Measurements from ENCODE around the gene RNF151.

Gene RNF151

GRCh38 chr16:1973461-1974156, 7.0 kb downstream of the RNF151 start:
- Mint-ChIP-seq H3K27ac (no peak overlapping the region), H3K9me3 (no peaks in the 10 kb centered on the region), H3K4me1 (ENCODE audit: low read depth) (peaks cover 14% of the 10 kb centered on the region), H3K4me3 (peak overlapping the region; percentile 34), H3K27me3 (ENCODE audit: low read depth) (no peaks in the 10 kb centered on the region), H3K36me3 (ENCODE audit: low read depth) (peaks cover 9% of the 10 kb centered on the region)
- no peak for DNase-seq (ENCODE audit: low spot score)

GRCh38 chr16:1974157-1975070, 7.8 kb downstream of the RNF151 start:
- Mint-ChIP-seq H3K36me3 (ENCODE audit: low read depth) (peaks cover 9% of the 10 kb centered on the region), H3K27me3 (ENCODE audit: low read depth) (no peaks in the 10 kb centered on the region), H3K9me3 (no peaks in the 10 kb centered on the region), H3K27ac (no peak overlapping the region), H3K4me3 (no peak overlapping the region), H3K4me1 (ENCODE audit: low read depth) (peaks cover 14% of the 10 kb centered on the region)
- no peak for DNase-seq (ENCODE audit: low spot score)

- Mint-ChIP-seq H3K4me3 (no peak overlapping the region), H3K9me3 (no peaks in the 10 kb centered on the region), H3K4me1 (ENCODE audit: low read depth) (peaks cover 14% of the 10 kb centered on the region), H3K36me3 (ENCODE audit: low read depth) (peaks cover 9% of the 10 kb centered on the region), H3K27ac (no peak overlapping the region), H3K27me3 (ENCODE audit: low read depth) (peaks cover 5% of the 10 kb centered on the region)
- no peak for DNase-seq (ENCODE audit: low spot score)
These were observed 9.0 kb downstream of the RNF151 start for GRCh38 chr16:1975432-1976215.

GRCh38 chr16:1976216-1976520, 9.5 kb downstream of the RNF151 start:
- Mint-ChIP-seq H3K36me3 (ENCODE audit: low read depth) (peaks cover 9% of the 10 kb centered on the region), H3K27me3 (ENCODE audit: low read depth) (peaks cover 10% of the 10 kb centered on the region), H3K4me3 (no peak overlapping the region), H3K27ac (no peak overlapping the region), H3K4me1 (ENCODE audit: low read depth) (peaks cover 11% of the 10 kb centered on the region), H3K9me3 (no peaks in the 10 kb centered on the region)
- DNase-seq (ENCODE audit: low spot score) = no peak

GRCh38 chr16:1976951-1977874, 10.6 kb downstream of the RNF151 start:
- DNase-seq (ENCODE audit: low spot score) = no peak
- Mint-ChIP-seq H3K4me1 (ENCODE audit: low read depth) (peaks cover 8% of the 10 kb centered on the region), H3K4me3 (no peak overlapping the region), H3K36me3 (ENCODE audit: low read depth) (peaks cover 6% of the 10 kb centered on the region), H3K27me3 (ENCODE audit: low read depth) (peaks cover 19% of the 10 kb centered on the region), H3K9me3 (no peaks in the 10 kb centered on the region), H3K27ac (no peak overlapping the region)

- Mint-ChIP-seq H3K4me1 (ENCODE audit: low read depth) (peaks cover 5% of the 10 kb centered on the region), H3K36me3 (ENCODE audit: low read depth) (peaks cover 6% of the 10 kb centered on the region), H3K27ac (no peak overlapping the region), H3K9me3 (no peaks in the 10 kb centered on the region), H3K4me3 (no peak overlapping the region), H3K27me3 (ENCODE audit: low read depth) (peaks cover 25% of the 10 kb centered on the region)
- DNase-seq (ENCODE audit: low spot score) = no peak
These were observed 11.2 kb downstream of the RNF151 start for GRCh38 chr16:1977875-1978268.

- Mint-ChIP-seq H3K27ac (no peak overlapping the region), H3K27me3 (ENCODE audit: low read depth) (peaks cover 30% of the 10 kb centered on the region), H3K4me1 (ENCODE audit: low read depth) (peaks cover 4% of the 10 kb centered on the region), H3K9me3 (no peaks in the 10 kb centered on the region), H3K36me3 (ENCODE audit: low read depth) (peaks cover 6% of the 10 kb centered on the region), H3K4me3 (no peak overlapping the region)
- DNase-seq (ENCODE audit: low spot score) = no peak
These were observed 11.9 kb downstream of the RNF151 start for GRCh38 chr16:1978476-1979120.

GRCh38 chr16:1979271-1980029, 12.8 kb downstream of the RNF151 start:
- DNase-seq (ENCODE audit: low spot score) = no peak

GRCh38 chr16:1980030-1980769, 13.5 kb downstream of the RNF151 start:
- no peak for DNase-seq (ENCODE audit: low spot score)
- Mint-ChIP-seq H3K27ac (no peak overlapping the region), H3K4me1 (ENCODE audit: low read depth) (peaks cover 9% of the 10 kb centered on the region)

More at GRCh38 chr16:1979271-1980029, 12.8 kb downstream of the RNF151 start:
- H3K4me1 Mint-ChIP-seq (ENCODE audit: low read depth) = peaks cover 4% of the 10 kb centered on the region
- H3K27me3 Mint-ChIP-seq (ENCODE audit: low read depth) = peaks cover 30% of the 10 kb centered on the region
- no peaks in the 10 kb centered on the region for H3K9me3 Mint-ChIP-seq
- H3K4me3 Mint-ChIP-seq = no peak overlapping the region
- peaks cover 6% of the 10 kb centered on the region for H3K36me3 Mint-ChIP-seq (ENCODE audit: low read depth)
- H3K27ac Mint-ChIP-seq = no peak overlapping the region

GRCh38 chr16:1980770-1981087, 14.1 kb downstream of the RNF151 start:
- H3K27me3 Mint-ChIP-seq (ENCODE audit: low read depth) = peaks cover 30% of the 10 kb centered on the region
- H3K36me3 Mint-ChIP-seq (ENCODE audit: low read depth) = peaks cover 7% of the 10 kb centered on the region
- H3K4me3 Mint-ChIP-seq = no peak overlapping the region
- H3K9me3 Mint-ChIP-seq = no peaks in the 10 kb centered on the region
- no peak overlapping the region for H3K27ac Mint-ChIP-seq
- H3K4me1 Mint-ChIP-seq (ENCODE audit: low read depth) = peaks cover 12% of the 10 kb centered on the region
- DNase-seq (ENCODE audit: low spot score) = no peak

More at GRCh38 chr16:1980030-1980769, 13.5 kb downstream of the RNF151 start:
- peaks cover 7% of the 10 kb centered on the region for H3K36me3 Mint-ChIP-seq (ENCODE audit: low read depth)
- H3K4me3 Mint-ChIP-seq = no peak overlapping the region
- peaks cover 30% of the 10 kb centered on the region for H3K27me3 Mint-ChIP-seq (ENCODE audit: low read depth)
- H3K9me3 Mint-ChIP-seq = no peaks in the 10 kb centered on the region

- no peak for DNase-seq (ENCODE audit: low spot score)
- no peak within 1 kb of the TSS for H3K4me3 Mint-ChIP-seq
- H3K4me1 Mint-ChIP-seq (ENCODE audit: low read depth) = peaks cover 12% of the 10 kb centered on the region
- no peaks in the 10 kb centered on the region for H3K9me3 Mint-ChIP-seq
- peaks cover 6% of the 10 kb centered on the region for H3K36me3 Mint-ChIP-seq (ENCODE audit: low read depth)
- H3K27ac Mint-ChIP-seq = no peak within 1 kb of the TSS
- peaks cover 30% of the 10 kb centered on the region for H3K27me3 Mint-ChIP-seq (ENCODE audit: low read depth)
These were observed 14.8 kb downstream of the RNF151 start, which contains the start of gene NOXO1 for GRCh38 chr16:1981398-1981836. Gene NOXO1, minus strand, starts transcription at chr16:1981469. Its CDS starts 290 bp downstream, at chr16:1981179.

- Mint-ChIP-seq H3K36me3 (ENCODE audit: low read depth) (peaks cover 12% of the 10 kb centered on the region), H3K4me3 (no peak overlapping the region), H3K27me3 (ENCODE audit: low read depth) (peaks cover 30% of the 10 kb centered on the region), H3K9me3 (no peaks in the 10 kb centered on the region), H3K4me1 (ENCODE audit: low read depth) (peaks cover 12% of the 10 kb centered on the region), H3K27ac (no peak overlapping the region)
- DNase-seq (ENCODE audit: low spot score) = no peak
These were observed 15.4 kb downstream of the RNF151 start for GRCh38 chr16:1982013-1982433.

All from T-helper 2 cell treated with Interferon-gamma antibody and Interleukin-4, amounts not matched to agents 5 μg/mL and 100 μg/mL, for 36 hours (primary cell).